Measurements from ENCODE around the gene TMEM101.
A peak's percentile ranks its signal among the peaks of the same experiment; 100 is the strongest.
"Not testable (repeated sequence)": the region's sequence is repeated elsewhere in the genome, so short reads cannot be mapped to it uniquely, and the experiment has no call there.

Gene TMEM101

GRCh38 chr17:44023545-44024270 is 8.9 kb upstream of the TMEM101 start:
- no peak for DNase-seq (ENCODE audit: low spot score)

- no peak for DNase-seq (ENCODE audit: low spot score)
Observed at GRCh38 chr17:44022246-44022645, 7.5 kb upstream of the TMEM101 start.

GRCh38 chr17:44021227-44021626 is 6.5 kb upstream of the TMEM101 start:
- not testable (repeated sequence) for DNase-seq (ENCODE audit: low spot score)

GRCh38 chr17:44014133-44014436 is 678 bp downstream of the TMEM101 start:
- no peak for DNase-seq (ENCODE audit: low spot score)

GRCh38 chr17:44012874-44013273 is 1.9 kb downstream of the TMEM101 start:
- DNase-seq (ENCODE audit: low spot score), result no peak

- DNase-seq (ENCODE audit: low spot score), result no peak
Observed at GRCh38 chr17:44012391-44012790, 2.4 kb downstream of the TMEM101 start.

GRCh38 chr17:44011876-44012275 is 2.9 kb downstream of the TMEM101 start:
- DNase-seq (ENCODE audit: low spot score), result no peak

GRCh38 chr17:44010966-44011647 is 3.7 kb downstream of the TMEM101 start:
- no peak for DNase-seq (ENCODE audit: low spot score)

- no peak for DNase-seq (ENCODE audit: low spot score)
Observed at GRCh38 chr17:44008205-44008909, 6.4 kb downstream of the TMEM101 start.

- no peak for DNase-seq (ENCODE audit: low spot score)
Observed at GRCh38 chr17:44007346-44008204, 7.2 kb downstream of the TMEM101 start.

GRCh38 chr17:44006598-44007345 is 8.0 kb downstream of the TMEM101 start:
- peak; percentile 99 for DNase-seq (ENCODE audit: low spot score)

- no peak for DNase-seq (ENCODE audit: low spot score)
Observed at GRCh38 chr17:44006272-44006597, 8.5 kb downstream of the TMEM101 start.

- DNase-seq (ENCODE audit: low spot score), result peak; percentile 31
Observed at GRCh38 chr17:44005527-44006271, 9.1 kb downstream of the TMEM101 start.

- peak; percentile 11 for DNase-seq (ENCODE audit: low spot score)
Observed at GRCh38 chr17:44004761-44005526, 9.8 kb downstream of the TMEM101 start.

GRCh38 chr17:44004077-44004760 is 10.5 kb downstream of the TMEM101 start, which contains the start of gene NAGS:
Gene NAGS, plus strand, starts transcription at chr17:44004622. Its CDS starts 42 bp downstream, at chr17:44004664.
- no peak for DNase-seq (ENCODE audit: low spot score)

GRCh38 chr17:44002141-44002848 is 12.5 kb downstream of the TMEM101 start:
- no peak for DNase-seq (ENCODE audit: low spot score)

GRCh38 chr17:44001461-44001920 is 13.3 kb downstream of the TMEM101 start:
- DNase-seq (ENCODE audit: low spot score), result no peak

GRCh38 chr17:44000871-44001460 is 13.8 kb downstream of the TMEM101 start:
- no peak for DNase-seq (ENCODE audit: low spot score)
